ENCODE data around the gene MYL5.
"Not testable (repeated sequence)": the region's sequence is repeated elsewhere in the genome, so short reads cannot be mapped to it uniquely, and the experiment has no call there.

Gene MYL5

GRCh38 chr4:674172-675035 lies at the start of gene MYL5, which contains the start of gene ATP5ME:
TSS of gene MYL5 (plus strand) at chr4:674542. CDS start at chr4:678027, 3,485 bp downstream.
TSS of gene ATP5ME (minus strand) at chr4:674276. CDS start at chr4:674247, 29 bp downstream.
- DNase-seq = peak; percentile 86 to 88

GRCh38 chr4:624705-625590 lies 49.4 kb upstream of the MYL5 start, which contains the start of gene PDE6B:
TSS of gene PDE6B (plus strand) at chr4:625573. CDS start at chr4:625627, 54 bp downstream.
- DNase-seq = no peak

- no peak for DNase-seq
Measured at GRCh38 chr4:625631-626161, 48.6 kb upstream of the MYL5 start.

GRCh38 chr4:626201-627091 lies 47.9 kb upstream of the MYL5 start:
- no peak for DNase-seq

GRCh38 chr4:627347-628125 lies 46.8 kb upstream of the MYL5 start:
- no peak for DNase-seq

- no peak for DNase-seq
Measured at GRCh38 chr4:628311-628741, 46.0 kb upstream of the MYL5 start.

- DNase-seq = no peak
Measured at GRCh38 chr4:628821-629635, 45.3 kb upstream of the MYL5 start.

- DNase-seq = no peak
Measured at GRCh38 chr4:629636-629914, 44.8 kb upstream of the MYL5 start.

- DNase-seq = no peak
Measured at GRCh38 chr4:629915-630641, 44.3 kb upstream of the MYL5 start.

- DNase-seq = no peak
Measured at GRCh38 chr4:630656-631055, 43.7 kb upstream of the MYL5 start.

- no peak for DNase-seq
Measured at GRCh38 chr4:632196-632790, 42.0 kb upstream of the MYL5 start.

- no peak for DNase-seq
Measured at GRCh38 chr4:632926-633325, 41.4 kb upstream of the MYL5 start.

GRCh38 chr4:633406-633805 lies 40.9 kb upstream of the MYL5 start:
- no peak for DNase-seq

GRCh38 chr4:633976-634598 lies 40.3 kb upstream of the MYL5 start:
- no peak for DNase-seq

GRCh38 chr4:634599-634985 lies 39.8 kb upstream of the MYL5 start:
- no peak for DNase-seq

- DNase-seq = not testable (repeated sequence)
Measured at GRCh38 chr4:635066-635835, 39.1 kb upstream of the MYL5 start.

- DNase-seq = no peak
Measured at GRCh38 chr4:635851-636627, 38.3 kb upstream of the MYL5 start.
